Natural killer cell treated with Interleukin-12 subunit alpha and Interleukin-12 subunit beta and Interleukin-15 and Interleukin-18, amount 100 ng/mL, for 72 hours (primary cell): ENCODE data around the gene HBD. TPM values are rescaled to one million over a fixed set of nuclear protein-coding genes. Genes with fewer than 3 reads are reported as not detected.
"Not testable (repeated sequence)": the region's sequence is repeated elsewhere in the genome, so short reads cannot be mapped to it uniquely, and the experiment has no call there.

ENCODE experiments used
- ATAC-seq, 2 donors: fragments of 150-1000 bp; cut with Tn5 transposase in 1 of 2; sonication (Bioruptor Pico), chemical (Tn5 transposase) in 1 of 2; 2 replicates each; pipeline ENCODE4 v1.10.0; 2021
- DNase-seq: peaks from one replicate; pipeline ENCODE4 v3.0.0; 2022; ENCODE audit warnings: low spot score
- H3K27ac Mint-ChIP-seq, 2 donors: 1 replicate in 1 of 2; 2 replicates in 1 of 2; pipeline ENCODE4 v1.8.0; 2022; ENCODE audit warnings: mixed read lengths in 2 of 2, mild to moderate bottlenecking in 1 of 2, moderate library complexity in 1 of 2
- H3K27me3 Mint-ChIP-seq, 2 donors: 1 replicate in 1 of 2; 2 replicates in 1 of 2; pipeline ENCODE4 v1.8.0; 2022; ENCODE audit warnings: mixed read lengths in 2 of 2
- H3K36me3 Mint-ChIP-seq: one replicate; pipeline ENCODE4 v1.8.0; 2022; ENCODE audit warnings: mixed read lengths
- H3K4me1 Mint-ChIP-seq, 2 donors: 1 replicate in 1 of 2; 2 replicates in 1 of 2; pipeline ENCODE4 v1.8.0; 2022; ENCODE audit warnings: low read depth in 2 of 2, mixed read lengths in 2 of 2, mild to moderate bottlenecking in 1 of 2
- H3K4me3 Mint-ChIP-seq: one replicate; pipeline ENCODE4 v1.8.0; 2022; ENCODE audit warnings: mixed read lengths
- H3K9me3 Mint-ChIP-seq: 2 replicates; pipeline ENCODE4 v1.8.0; 2022; ENCODE audit warnings: mixed read lengths
- total RNA-seq, 2 donors: library from RNA; stranded (reverse); gene quantifications; one replicate each; pipeline ENCODE4 v1.2.3, GENCODE V29; 2022

Gene HBD
- total RNA-seq, 2 donors from 2014 or later, result not detected

GRCh38 chr11:5248498-5248897 lies 14.2 kb upstream of the HBD start:
- not testable (repeated sequence) for H3K27ac Mint-ChIP-seq, ATAC-seq, DNase-seq, H3K36me3 Mint-ChIP-seq, H3K4me3 Mint-ChIP-seq, H3K4me1 Mint-ChIP-seq, H3K27me3 Mint-ChIP-seq, H3K9me3 Mint-ChIP-seq

DNA sequence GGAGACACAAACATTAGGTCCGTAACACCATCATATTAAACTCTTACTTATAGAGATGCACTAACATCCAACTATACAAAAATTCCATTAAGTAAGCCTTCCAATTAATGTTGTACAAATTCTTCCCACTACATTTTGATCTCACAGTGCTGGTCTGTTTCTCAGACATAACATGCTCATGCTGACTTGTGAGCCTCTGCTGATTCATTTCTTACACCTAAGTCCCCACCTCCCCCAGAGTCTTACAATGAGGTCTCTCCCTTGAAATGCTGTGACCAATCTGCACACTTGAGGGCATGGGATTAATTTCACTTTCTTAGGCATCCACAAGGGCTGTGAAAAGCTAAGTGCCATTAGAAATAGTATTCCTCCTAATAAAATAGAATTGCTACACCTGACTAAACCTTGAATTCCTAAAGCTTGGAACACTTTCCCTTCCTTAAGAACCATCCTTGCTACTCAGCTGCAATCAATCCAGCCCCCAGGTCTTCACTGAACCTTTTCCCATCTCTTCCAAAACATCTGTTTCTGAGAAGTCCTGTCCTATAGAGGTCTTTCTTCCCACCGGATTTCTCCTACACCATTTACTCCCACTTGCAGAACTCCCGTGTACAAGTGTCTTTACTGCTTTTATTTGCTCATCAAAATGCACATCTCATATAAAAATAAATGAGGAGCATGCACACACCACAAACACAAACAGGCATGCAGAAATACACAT lies 13.3 kb upstream of the HBD start:
- Mint-ChIP-seq H3K9me3 (no peaks in the 10 kb centered on the region), H3K27me3 (peaks cover 0 to 7% of the 10 kb centered on the region in 2 donors), H3K4me3 (no peak overlapping the region), H3K4me1 (no peaks in the 10 kb centered on the region), H3K27ac (no peak overlapping the region), H3K36me3 (no peaks in the 10 kb centered on the region)
- DNase-seq (no peak), ATAC-seq (no peak)

DNA sequence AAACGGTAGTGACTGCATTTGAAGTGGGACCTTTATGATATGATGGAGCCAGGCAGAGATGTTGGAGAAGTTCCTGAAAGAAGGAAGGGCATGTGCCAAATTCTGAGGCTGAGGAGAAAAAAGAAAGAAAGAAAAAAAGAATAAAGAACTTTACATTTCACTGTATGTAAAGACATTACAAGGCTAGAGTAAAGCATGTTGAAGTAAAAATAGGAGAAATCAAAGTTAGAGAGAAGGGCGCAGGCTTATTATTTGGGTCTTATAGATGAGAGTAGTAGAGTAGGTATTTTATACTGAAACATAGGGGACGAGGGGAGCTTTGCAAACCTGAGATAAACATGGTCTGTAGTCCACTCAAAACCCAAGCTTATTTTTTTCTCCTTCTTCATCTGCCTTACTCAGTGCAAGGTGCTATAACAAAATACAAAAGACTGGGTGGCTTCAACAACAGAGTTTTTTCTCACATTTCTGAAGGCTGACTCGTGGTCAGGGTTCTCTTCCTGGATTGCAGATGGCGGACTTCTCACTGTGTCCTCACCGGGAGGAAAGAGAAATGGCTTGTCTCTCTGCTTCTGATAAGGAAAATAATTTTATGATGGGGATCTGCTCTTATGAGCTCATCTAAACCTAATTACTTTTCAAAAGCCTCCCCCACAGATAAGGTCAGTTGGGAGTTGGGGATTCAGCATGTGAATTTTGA lies 12.6 kb upstream of the HBD start:
- Mint-ChIP-seq H3K4me3 (no peak overlapping the region), H3K27ac (no peak overlapping the region)
- no peak for DNase-seq

DNA sequence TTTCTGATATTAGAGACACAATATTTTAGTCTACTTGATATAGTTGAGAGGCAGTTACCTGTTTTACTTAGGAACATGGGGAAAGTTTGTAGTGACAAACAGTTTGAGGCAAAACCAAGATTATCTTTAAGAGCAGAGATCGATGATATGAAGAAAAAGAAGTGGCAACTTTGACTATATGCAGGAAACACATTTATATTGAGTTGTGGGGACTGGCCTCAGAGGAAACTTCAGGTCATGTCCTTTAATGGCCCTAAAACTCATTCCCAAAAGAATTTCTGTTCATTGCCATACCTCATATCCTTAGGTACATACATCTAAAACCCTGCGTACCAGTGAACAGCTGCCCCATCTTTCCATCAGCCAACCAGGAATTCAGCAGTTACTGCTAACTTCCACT lies 10.9 kb upstream of the HBD start:
- no peak overlapping the region for H3K4me3 Mint-ChIP-seq
- no peaks in the 10 kb centered on the region for H3K4me1 Mint-ChIP-seq
- no peak for DNase-seq
- H3K27me3 Mint-ChIP-seq, result peaks cover 0 to 18% of the 10 kb centered on the region in 2 donors
- no peak for ATAC-seq
- H3K27ac Mint-ChIP-seq, result no peak overlapping the region
- H3K9me3 Mint-ChIP-seq, result no peaks in the 10 kb centered on the region
- H3K36me3 Mint-ChIP-seq, result no peaks in the 10 kb centered on the region

More for the DNA sequence above, 12.6 kb upstream of the HBD start:
- H3K36me3 Mint-ChIP-seq, result no peaks in the 10 kb centered on the region
- H3K9me3 Mint-ChIP-seq, result no peaks in the 10 kb centered on the region
- H3K27me3 Mint-ChIP-seq, result peaks cover 0 to 12% of the 10 kb centered on the region in 2 donors
- no peak for ATAC-seq
- no peaks in the 10 kb centered on the region for H3K4me1 Mint-ChIP-seq

- ATAC-seq (no peak), DNase-seq (no peak)
- Mint-ChIP-seq H3K27ac (no peak overlapping the region), H3K9me3 (no peaks in the 10 kb centered on the region), H3K36me3 (no peaks in the 10 kb centered on the region), H3K4me1 (no peaks in the 10 kb centered on the region), H3K4me3 (no peak overlapping the region), H3K27me3 (peaks cover 0 to 23% of the 10 kb centered on the region in 2 donors)
Observed at GRCh38 chr11:5243816-5244180, 9.5 kb upstream of the HBD start.

DNA sequence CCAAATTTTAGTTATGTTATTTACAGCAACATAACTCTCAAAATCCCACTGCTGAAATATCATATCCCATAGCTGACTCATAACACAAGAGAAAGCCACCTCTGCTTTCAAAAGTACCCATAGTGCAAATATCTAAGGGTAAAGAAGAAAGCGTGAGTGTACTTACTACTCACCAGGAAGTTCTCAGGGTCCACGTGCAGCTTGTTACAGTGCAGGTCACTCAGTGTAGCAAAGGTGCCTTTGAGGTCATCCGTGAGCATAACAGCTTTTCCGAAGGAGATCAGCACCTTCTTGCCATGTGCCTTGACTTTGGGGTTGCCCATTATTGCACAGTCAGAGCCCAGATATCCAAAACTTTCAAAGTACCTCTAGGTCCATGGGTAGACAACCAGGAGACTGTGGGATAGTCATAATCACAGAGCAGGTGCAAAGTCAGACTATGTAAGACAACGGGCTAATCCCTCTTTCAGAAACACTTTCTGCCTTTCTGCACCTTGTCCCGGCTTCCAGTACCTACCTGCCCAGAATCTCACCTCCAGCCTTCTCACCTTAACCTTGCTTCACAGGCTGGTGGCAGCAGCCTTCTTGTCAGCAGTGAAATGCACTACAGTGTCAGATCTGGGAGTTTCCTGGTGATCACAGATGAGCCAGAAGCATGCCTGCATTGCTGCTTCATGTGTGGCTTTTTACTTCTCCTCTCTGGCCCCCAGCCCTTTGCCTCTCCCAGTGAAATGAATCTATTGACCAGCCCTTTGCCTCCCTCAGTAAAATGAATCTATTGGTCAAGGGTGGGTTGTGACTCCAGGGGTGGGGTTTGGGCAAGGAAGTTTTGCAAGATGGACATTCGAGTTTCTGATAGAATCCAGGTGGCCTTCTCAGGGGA lies 8.9 kb upstream of the HBD start:
- H3K9me3 Mint-ChIP-seq, result no peaks in the 10 kb centered on the region
- H3K27me3 Mint-ChIP-seq, result peaks cover 0 to 27% of the 10 kb centered on the region in 2 donors
- no peak overlapping the region for H3K4me3 Mint-ChIP-seq
- H3K27ac Mint-ChIP-seq, result no peak overlapping the region
- DNase-seq, result no peak
- ATAC-seq, result no peak
- H3K4me1 Mint-ChIP-seq, result no peaks in the 10 kb centered on the region
- H3K36me3 Mint-ChIP-seq, result no peaks in the 10 kb centered on the region

GRCh38 chr11:5242208-5242607 lies 7.9 kb upstream of the HBD start:
- no peaks in the 10 kb centered on the region for H3K4me1 Mint-ChIP-seq
- H3K36me3 Mint-ChIP-seq, result no peaks in the 10 kb centered on the region
- peaks cover 3 to 27% of the 10 kb centered on the region in 2 donors for H3K27me3 Mint-ChIP-seq
- no peak overlapping the region for H3K27ac Mint-ChIP-seq
- H3K9me3 Mint-ChIP-seq, result no peaks in the 10 kb centered on the region
- no peak for DNase-seq
- no peak for ATAC-seq
- no peak overlapping the region for H3K4me3 Mint-ChIP-seq

GRCh38 chr11:5241458-5241857 lies 7.2 kb upstream of the HBD start:
- no peak overlapping the region for H3K4me3 Mint-ChIP-seq
- no peaks in the 10 kb centered on the region for H3K4me1 Mint-ChIP-seq
- peaks cover 3 to 26% of the 10 kb centered on the region in 2 donors for H3K27me3 Mint-ChIP-seq
- DNase-seq, result no peak
- no peak for ATAC-seq
- no peaks in the 10 kb centered on the region for H3K36me3 Mint-ChIP-seq
- H3K9me3 Mint-ChIP-seq, result no peaks in the 10 kb centered on the region
- H3K27ac Mint-ChIP-seq, result no peak overlapping the region

DNA sequence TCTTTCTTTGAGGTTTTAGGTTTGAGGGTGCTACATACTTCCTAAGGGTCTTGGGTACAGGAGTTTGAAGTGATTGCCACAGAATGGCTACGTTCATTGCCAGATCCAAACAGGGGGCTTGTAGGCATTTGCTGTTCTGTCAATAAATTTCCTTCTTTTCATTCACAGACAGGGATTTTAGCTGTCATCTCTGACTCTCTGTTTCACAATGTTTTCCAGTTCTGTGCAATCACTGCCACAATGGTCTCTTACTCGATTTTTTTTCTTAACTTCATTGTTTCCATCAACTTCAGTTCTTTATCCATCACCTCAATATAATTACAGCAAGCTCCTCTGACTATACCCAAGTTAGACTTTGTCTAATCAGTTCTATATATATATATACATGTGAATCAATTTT lies 6.2 kb upstream of the HBD start:
- no peak for ATAC-seq
- H3K27me3 Mint-ChIP-seq, result peaks cover 3 to 34% of the 10 kb centered on the region in 2 donors
- no peaks in the 10 kb centered on the region for H3K4me1 Mint-ChIP-seq
- no peaks in the 10 kb centered on the region for H3K9me3 Mint-ChIP-seq
- no peak overlapping the region for H3K27ac Mint-ChIP-seq
- DNase-seq, result no peak
- H3K4me3 Mint-ChIP-seq, result no peak overlapping the region
- H3K36me3 Mint-ChIP-seq, result no peaks in the 10 kb centered on the region

DNA sequence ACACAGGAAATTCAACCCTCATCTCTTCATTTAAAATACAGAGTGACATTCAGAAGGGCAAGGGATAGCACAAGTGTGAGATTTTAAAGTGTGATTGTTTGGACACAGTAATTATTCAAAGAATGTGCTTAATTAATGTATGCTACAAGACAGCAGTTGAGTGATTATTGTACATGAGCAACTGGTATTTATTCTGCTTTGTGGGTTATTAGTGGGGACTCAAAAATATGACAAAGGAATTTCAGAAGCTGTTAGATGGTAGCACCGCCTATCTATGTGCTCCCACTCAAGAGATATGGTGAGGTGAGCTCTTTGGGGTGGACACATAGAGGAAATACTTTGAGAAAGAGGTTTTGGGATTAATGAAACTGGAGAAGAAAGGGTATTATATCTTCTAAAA lies 5.8 kb upstream of the HBD start:
- H3K36me3 Mint-ChIP-seq, result no peaks in the 10 kb centered on the region
- no peak overlapping the region for H3K27ac Mint-ChIP-seq
- ATAC-seq (no peak), DNase-seq (no peak)
- no peaks in the 10 kb centered on the region for H3K9me3 Mint-ChIP-seq
- no peaks in the 10 kb centered on the region for H3K4me1 Mint-ChIP-seq
- H3K4me3 Mint-ChIP-seq, result no peak overlapping the region
- peaks cover 3 to 34% of the 10 kb centered on the region in 2 donors for H3K27me3 Mint-ChIP-seq

GRCh38 chr11:5239046-5239445 lies 4.8 kb upstream of the HBD start:
- Mint-ChIP-seq H3K36me3 (no peaks in the 10 kb centered on the region), H3K27me3 (peaks cover 3 to 34% of the 10 kb centered on the region in 2 donors), H3K9me3 (no peaks in the 10 kb centered on the region), H3K27ac (no peak overlapping the region), H3K4me3 (no peak overlapping the region), H3K4me1 (no peaks in the 10 kb centered on the region)
- ATAC-seq (no peak), DNase-seq (no peak)

- Mint-ChIP-seq H3K4me3 (no peak overlapping the region), H3K36me3 (no peaks in the 10 kb centered on the region), H3K4me1 (no peaks in the 10 kb centered on the region), H3K27ac (no peak overlapping the region), H3K27me3 (peaks cover 3 to 34% of the 10 kb centered on the region in 2 donors), H3K9me3 (no peaks in the 10 kb centered on the region)
- DNase-seq (no peak), ATAC-seq (no peak)
Observed at GRCh38 chr11:5238486-5238885, 4.2 kb upstream of the HBD start.

DNA sequence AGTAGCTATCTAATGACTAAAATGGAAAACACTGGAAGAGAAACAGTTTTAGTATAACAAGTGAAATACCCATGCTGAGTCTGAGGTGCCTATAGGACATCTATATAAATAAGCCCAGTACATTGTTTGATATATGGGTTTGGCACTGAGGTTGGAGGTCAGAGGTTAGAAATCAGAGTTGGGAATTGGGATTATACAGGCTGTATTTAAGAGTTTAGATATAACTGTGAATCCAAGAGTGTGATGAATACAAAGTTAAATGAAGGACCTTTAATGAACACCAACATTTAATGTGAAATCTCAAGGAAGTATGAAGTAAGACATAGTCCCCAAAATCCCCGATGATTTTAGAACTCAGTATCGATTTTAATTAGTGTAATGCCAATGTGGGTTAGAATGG lies 3.1 kb upstream of the HBD start:
- no peak overlapping the region for H3K4me3 Mint-ChIP-seq
- no peak overlapping the region for H3K27ac Mint-ChIP-seq
- ATAC-seq, result no peak
- H3K4me1 Mint-ChIP-seq, result no peaks in the 10 kb centered on the region
- no peaks in the 10 kb centered on the region for H3K9me3 Mint-ChIP-seq
- H3K36me3 Mint-ChIP-seq, result no peaks in the 10 kb centered on the region
- H3K27me3 Mint-ChIP-seq, result peaks cover 3 to 34% of the 10 kb centered on the region in 2 donors
- DNase-seq, result no peak
